ENCODE measurements around the gene TMUB2. TPM values are rescaled to one million over a fixed set of nuclear protein-coding genes. Genes with fewer than 3 reads are reported as not detected.

TMUB2 gene
- polyA plus RNA-seq, 1 of the 3 experiments (the other 2 are of a cell fraction): 49.5 TPM

DNA sequence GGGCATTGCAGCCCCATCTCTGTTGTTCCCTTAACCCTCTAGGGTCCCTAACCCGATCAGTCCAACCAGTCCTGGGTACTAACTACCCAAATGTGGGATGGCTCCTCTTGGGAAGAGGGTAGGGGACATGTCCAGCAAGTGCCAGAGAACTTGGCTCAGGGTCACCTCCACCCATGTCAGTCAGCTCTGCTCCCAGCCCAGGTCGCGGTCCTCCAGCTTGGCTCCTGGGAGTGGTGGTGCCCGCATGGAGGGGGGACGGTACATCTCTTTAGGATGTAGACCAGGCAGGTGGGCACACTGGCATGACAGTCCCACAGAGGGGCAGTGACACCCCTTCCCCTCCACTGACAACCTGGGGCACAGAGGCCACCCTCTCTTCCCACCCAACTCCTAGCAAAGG, 6.0 kb downstream of the TMUB2 start:
- DNase-seq: no peak
- Histone ChIP-seq H3K36me3 (replicated peaks in 1 of 2; ENCODE audit: control insufficient read depth in 1 of 2, insufficient read depth in 2 of 2, low read length in 1 of 2) (peaks cover 41 to 66% of the 10 kb centered on the region in 2 experiments), H3K4me3 (ENCODE audit: low read depth in 2 of 2, low read length in 1 of 2) (no peak overlapping the region), H3K4me2 (no peak overlapping the region), H3K4me1 (ENCODE audit: control insufficient read depth in 1 of 2, insufficient read depth in 2 of 2, low read depth in 1 of 2, low read length in 1 of 2) (peaks cover 5 to 19% of the 10 kb centered on the region in 2 experiments; a peak in 2 of 4 replicates), H3F3A (replicated peaks; ENCODE audit: insufficient read depth) (peaks cover 22% of the 10 kb centered on the region), H2AFZ (ENCODE audit: low read depth) (no peak overlapping the region), H3K27ac (ENCODE audit: low read depth in 2 of 2, low read length in 1 of 2) (peak overlapping the region in 1 of 2 experiments; percentile 14; a peak in 1 of 4 replicates), H3K9me3 (no peaks in the 10 kb centered on the region), H3K27me3 (ENCODE audit: insufficient read depth) (no peaks in the 10 kb centered on the region), H3K9me2 (no peaks in the 10 kb centered on the region), H3K9ac (no peak overlapping the region), H4K20me1 (ENCODE audit: insufficient read depth) (no peaks in the 10 kb centered on the region), H3K79me2 (ENCODE audit: insufficient read depth) (peaks cover 53% of the 10 kb centered on the region)
- 94% methylated on average over 2 of the region's 5 CpGs for WGBS (ENCODE audit: low lambda C conversion rate)
- CTCF ChIA-PET: interaction anchor here (0.6 to 1.3 kb wide), 4 partner anchors 21 to 153 kb away, joined by 4 to 5 read pairs (median 4); partner anchors contain the start of gene GRN
- POLR2A ChIA-PET: interaction anchor here (1.7 kb wide), 1 partner anchor 153 kb away, joined by 4 read pairs; no protein-coding TSS in a partner anchor
- TF ChIP-seq FOXJ3 (CRISPR knock-in tag; IDR thresholded peaks at IDR 0.05) (no peak), EZH2phosphoT487 (IDR thresholded peaks at IDR 0.05; ENCODE audit: borderline replicate concordance, low read depth) (no peak), SMC3 (IDR thresholded peaks at IDR 0.05; ENCODE audit: low read depth, low read length) (no peak), CHD2 (IDR thresholded peaks at IDR 0.05; ENCODE audit: low read length, partially characterized antibody) (no peak), RCOR1 (IDR thresholded peaks at IDR 0.05; ENCODE audit: low read length) (no peak), RXRA (IDR thresholded peaks at IDR 0.05; ENCODE audit: borderline replicate concordance, low read depth) (no peak), NRF1 (IDR thresholded peaks at IDR 0.05; ENCODE audit: low read depth, low read length) (no peak)

DNA sequence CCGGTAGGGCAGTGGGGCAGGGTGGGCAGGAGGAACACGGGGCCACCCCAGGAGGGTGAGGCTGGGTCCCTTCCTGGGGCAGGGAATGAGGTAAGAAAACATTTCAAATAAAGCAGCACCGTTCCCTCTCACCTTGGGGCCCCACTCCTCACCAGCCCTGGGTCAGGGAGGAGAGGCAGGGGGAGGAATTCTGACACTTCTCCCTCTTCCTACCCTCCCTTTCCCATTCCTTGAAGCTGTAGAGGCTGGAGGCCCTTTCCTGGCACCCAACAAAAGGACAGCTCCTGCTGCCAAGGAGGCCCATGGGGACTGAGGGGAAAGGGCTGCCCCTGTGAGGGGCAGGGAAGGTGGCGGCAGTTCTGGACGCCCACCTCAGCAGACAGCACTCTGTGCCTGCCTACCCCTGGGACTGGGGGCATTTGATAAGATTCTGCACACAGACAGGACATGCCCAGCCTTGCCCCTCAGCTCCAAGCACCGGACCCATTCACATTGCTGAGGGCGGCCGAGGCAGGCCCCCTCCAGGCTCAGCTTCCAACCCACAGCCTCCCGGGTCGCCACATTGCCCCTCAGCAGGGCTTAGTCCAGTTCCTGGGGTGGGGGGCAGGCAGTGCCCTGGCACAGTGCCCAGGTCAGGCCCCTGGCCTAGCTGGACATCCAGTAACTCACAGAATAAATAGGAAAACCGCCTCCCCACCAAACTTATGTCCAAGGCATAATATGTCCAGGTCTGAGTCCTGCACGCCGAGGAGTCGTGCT, 6.7 kb downstream of the TMUB2 start:
- Histone ChIP-seq H3K79me2 (ENCODE audit: insufficient read depth) (peaks cover 53% of the 10 kb centered on the region), H4K20me1 (ENCODE audit: insufficient read depth) (no peaks in the 10 kb centered on the region), H3K4me3 (ENCODE audit: low read depth in 2 of 2, low read length in 1 of 2) (no peak overlapping the region), H3F3A (replicated peaks; ENCODE audit: insufficient read depth) (peaks cover 26% of the 10 kb centered on the region), H3K27me3 (ENCODE audit: insufficient read depth) (no peaks in the 10 kb centered on the region), H2AFZ (ENCODE audit: low read depth) (no peak overlapping the region), H3K9me2 (no peaks in the 10 kb centered on the region), H3K36me3 (replicated peaks in 1 of 2; ENCODE audit: control insufficient read depth in 1 of 2, insufficient read depth in 2 of 2, low read length in 1 of 2) (peaks cover 44 to 66% of the 10 kb centered on the region in 2 experiments), H3K4me2 (no peak overlapping the region), H3K9ac (no peak overlapping the region), H3K9me3 (no peaks in the 10 kb centered on the region), H3K4me1 (ENCODE audit: control insufficient read depth in 1 of 2, insufficient read depth in 2 of 2, low read depth in 1 of 2, low read length in 1 of 2) (peaks cover 8 to 20% of the 10 kb centered on the region in 2 experiments; a peak in 1 of 4 replicates), H3K27ac (ENCODE audit: low read depth in 2 of 2, low read length in 1 of 2) (peak overlapping the region; percentile 24 to 71)
- ChIA-PET CTCF (interaction anchor here (0.6 to 2.0 kb wide), 3 partner anchors 17 to 146 kb away, joined by 4 to 7 read pairs (median 5); no protein-coding TSS in a partner anchor), POLR2A (interaction anchor here (1.7 kb wide), 1 partner anchor 152 kb away, joined by 4 read pairs; no protein-coding TSS in a partner anchor)
- 85% methylated on average over 10 of the region's 14 CpGs for WGBS (ENCODE audit: low lambda C conversion rate)
- no peak for DNase-seq
- TF ChIP-seq, protein P1, sequence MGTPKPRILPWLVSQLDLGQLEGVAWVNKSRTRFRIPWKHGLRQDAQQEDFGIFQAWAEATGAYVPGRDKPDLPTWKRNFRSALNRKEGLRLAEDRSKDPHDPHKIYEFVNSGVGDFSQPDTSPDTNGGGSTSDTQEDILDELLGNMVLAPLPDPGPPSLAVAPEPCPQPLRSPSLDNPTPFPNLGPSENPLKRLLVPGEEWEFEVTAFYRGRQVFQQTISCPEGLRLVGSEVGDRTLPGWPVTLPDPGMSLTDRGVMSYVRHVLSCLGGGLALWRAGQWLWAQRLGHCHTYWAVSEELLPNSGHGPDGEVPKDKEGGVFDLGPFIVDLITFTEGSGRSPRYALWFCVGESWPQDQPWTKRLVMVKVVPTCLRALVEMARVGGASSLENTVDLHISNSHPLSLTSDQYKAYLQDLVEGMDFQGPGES (IDR thresholded peaks at IDR 0.05; ENCODE audit: low read depth, low read length): no peak
- TF ChIP-seq FOXJ3 (CRISPR knock-in tag; IDR thresholded peaks at IDR 0.05): no peak
- TF ChIP-seq SMC3 (IDR thresholded peaks at IDR 0.05; ENCODE audit: low read depth, low read length): no peak
- no peak for TF ChIP-seq NFIC (IDR thresholded peaks at IDR 0.05; ENCODE audit: borderline replicate concordance)
- TF ChIP-seq MEF2A (IDR thresholded peaks at IDR 0.05; ENCODE audit: borderline replicate concordance, low read depth): no peak
- TF ChIP-seq, protein P2, sequence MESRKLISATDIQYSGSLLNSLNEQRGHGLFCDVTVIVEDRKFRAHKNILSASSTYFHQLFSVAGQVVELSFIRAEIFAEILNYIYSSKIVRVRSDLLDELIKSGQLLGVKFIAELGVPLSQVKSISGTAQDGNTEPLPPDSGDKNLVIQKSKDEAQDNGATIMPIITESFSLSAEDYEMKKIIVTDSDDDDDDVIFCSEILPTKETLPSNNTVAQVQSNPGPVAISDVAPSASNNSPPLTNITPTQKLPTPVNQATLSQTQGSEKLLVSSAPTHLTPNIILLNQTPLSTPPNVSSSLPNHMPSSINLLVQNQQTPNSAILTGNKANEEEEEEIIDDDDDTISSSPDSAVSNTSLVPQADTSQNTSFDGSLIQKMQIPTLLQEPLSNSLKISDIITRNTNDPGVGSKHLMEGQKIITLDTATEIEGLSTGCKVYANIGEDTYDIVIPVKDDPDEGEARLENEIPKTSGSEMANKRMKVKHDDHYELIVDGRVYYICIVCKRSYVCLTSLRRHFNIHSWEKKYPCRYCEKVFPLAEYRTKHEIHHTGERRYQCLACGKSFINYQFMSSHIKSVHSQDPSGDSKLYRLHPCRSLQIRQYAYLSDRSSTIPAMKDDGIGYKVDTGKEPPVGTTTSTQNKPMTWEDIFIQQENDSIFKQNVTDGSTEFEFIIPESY (IDR thresholded peaks at IDR 0.05; ENCODE audit: borderline replicate concordance, low read depth): no peak
- TF ChIP-seq, protein P3, sequence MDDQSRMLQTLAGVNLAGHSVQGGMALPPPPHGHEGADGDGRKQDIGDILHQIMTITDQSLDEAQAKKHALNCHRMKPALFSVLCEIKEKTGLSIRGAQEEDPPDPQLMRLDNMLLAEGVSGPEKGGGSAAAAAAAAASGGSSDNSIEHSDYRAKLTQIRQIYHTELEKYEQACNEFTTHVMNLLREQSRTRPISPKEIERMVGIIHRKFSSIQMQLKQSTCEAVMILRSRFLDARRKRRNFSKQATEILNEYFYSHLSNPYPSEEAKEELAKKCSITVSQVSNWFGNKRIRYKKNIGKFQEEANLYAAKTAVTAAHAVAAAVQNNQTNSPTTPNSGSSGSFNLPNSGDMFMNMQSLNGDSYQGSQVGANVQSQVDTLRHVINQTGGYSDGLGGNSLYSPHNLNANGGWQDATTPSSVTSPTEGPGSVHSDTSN (IDR thresholded peaks at IDR 0.05): no peak
- TF ChIP-seq, protein P4, sequence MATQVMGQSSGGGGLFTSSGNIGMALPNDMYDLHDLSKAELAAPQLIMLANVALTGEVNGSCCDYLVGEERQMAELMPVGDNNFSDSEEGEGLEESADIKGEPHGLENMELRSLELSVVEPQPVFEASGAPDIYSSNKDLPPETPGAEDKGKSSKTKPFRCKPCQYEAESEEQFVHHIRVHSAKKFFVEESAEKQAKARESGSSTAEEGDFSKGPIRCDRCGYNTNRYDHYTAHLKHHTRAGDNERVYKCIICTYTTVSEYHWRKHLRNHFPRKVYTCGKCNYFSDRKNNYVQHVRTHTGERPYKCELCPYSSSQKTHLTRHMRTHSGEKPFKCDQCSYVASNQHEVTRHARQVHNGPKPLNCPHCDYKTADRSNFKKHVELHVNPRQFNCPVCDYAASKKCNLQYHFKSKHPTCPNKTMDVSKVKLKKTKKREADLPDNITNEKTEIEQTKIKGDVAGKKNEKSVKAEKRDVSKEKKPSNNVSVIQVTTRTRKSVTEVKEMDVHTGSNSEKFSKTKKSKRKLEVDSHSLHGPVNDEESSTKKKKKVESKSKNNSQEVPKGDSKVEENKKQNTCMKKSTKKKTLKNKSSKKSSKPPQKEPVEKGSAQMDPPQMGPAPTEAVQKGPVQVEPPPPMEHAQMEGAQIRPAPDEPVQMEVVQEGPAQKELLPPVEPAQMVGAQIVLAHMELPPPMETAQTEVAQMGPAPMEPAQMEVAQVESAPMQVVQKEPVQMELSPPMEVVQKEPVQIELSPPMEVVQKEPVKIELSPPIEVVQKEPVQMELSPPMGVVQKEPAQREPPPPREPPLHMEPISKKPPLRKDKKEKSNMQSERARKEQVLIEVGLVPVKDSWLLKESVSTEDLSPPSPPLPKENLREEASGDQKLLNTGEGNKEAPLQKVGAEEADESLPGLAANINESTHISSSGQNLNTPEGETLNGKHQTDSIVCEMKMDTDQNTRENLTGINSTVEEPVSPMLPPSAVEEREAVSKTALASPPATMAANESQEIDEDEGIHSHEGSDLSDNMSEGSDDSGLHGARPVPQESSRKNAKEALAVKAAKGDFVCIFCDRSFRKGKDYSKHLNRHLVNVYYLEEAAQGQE (IDR thresholded peaks at IDR 0.05; ENCODE audit: low read depth, low read length): no peak
- TF ChIP-seq TEAD4 (IDR thresholded peaks at IDR 0.05; ENCODE audit: borderline replicate concordance, insufficient read depth): no peak
- TF ChIP-seq, protein P5, sequence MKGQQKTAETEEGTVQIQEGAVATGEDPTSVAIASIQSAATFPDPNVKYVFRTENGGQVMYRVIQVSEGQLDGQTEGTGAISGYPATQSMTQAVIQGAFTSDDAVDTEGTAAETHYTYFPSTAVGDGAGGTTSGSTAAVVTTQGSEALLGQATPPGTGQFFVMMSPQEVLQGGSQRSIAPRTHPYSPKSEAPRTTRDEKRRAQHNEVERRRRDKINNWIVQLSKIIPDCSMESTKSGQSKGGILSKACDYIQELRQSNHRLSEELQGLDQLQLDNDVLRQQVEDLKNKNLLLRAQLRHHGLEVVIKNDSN (IDR thresholded peaks at IDR 0.05; ENCODE audit: borderline replicate concordance, low read depth): no peak
- no peak for TF ChIP-seq TAF1 (IDR thresholded peaks at IDR 0.05; ENCODE audit: borderline replicate concordance, low read depth, low read length)
